ENCODE results near the gene CCDC157. TPM values are rescaled to one million over a fixed set of nuclear protein-coding genes. Genes with fewer than 3 reads are reported as not detected.
A peak's percentile ranks its signal among the peaks of the same experiment; 100 is the strongest.

The CCDC157 gene
- total RNA-seq, 2 donors from 2014 or later = 6.1 to 7.2 TPM

DNA sequence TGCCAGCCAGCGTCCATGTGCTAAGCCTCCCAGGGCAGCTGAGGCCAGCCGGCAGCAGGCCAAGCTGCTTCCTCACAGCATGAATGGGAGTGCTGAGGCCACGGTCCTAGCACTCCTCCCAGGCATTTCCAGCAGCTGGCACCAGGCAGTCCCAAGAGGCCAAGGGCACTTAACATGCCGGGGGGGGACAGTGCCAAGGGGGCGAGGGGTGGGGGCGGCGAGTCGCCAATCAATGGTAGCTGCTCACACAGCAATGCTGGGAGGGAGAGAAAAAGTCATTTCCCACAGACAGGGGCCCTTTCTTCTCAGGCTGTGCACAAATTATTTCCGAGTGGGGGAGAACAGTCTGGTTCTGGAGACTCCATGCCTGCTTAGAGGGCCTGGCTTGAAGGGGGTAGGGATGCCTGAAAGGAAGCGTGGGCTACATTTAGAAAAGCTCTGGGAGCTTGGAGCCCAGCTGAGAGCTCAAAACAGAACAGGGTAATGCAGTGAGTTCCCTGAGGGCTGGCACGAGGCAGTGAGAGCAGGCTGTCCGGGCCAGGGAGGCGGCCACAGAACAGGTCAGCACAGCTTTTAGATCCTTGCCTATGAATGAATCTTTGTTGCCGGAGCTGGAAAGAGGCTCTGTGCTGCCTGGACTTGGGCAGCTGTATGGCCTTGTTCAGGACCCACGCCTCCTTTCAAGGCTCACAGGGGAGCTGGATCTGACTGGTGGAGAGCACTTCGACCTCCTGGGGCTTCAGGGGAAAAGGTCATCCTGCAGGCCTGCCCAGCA, 15.7 kb upstream of the CCDC157 start:
- no peak overlapping the region for H3K4me3 Mint-ChIP-seq
- TF ChIP-seq, protein P1, sequence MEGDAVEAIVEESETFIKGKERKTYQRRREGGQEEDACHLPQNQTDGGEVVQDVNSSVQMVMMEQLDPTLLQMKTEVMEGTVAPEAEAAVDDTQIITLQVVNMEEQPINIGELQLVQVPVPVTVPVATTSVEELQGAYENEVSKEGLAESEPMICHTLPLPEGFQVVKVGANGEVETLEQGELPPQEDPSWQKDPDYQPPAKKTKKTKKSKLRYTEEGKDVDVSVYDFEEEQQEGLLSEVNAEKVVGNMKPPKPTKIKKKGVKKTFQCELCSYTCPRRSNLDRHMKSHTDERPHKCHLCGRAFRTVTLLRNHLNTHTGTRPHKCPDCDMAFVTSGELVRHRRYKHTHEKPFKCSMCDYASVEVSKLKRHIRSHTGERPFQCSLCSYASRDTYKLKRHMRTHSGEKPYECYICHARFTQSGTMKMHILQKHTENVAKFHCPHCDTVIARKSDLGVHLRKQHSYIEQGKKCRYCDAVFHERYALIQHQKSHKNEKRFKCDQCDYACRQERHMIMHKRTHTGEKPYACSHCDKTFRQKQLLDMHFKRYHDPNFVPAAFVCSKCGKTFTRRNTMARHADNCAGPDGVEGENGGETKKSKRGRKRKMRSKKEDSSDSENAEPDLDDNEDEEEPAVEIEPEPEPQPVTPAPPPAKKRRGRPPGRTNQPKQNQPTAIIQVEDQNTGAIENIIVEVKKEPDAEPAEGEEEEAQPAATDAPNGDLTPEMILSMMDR (conservative IDR thresholded peaks at IDR 0.05) = no peak
- Histone ChIP-seq H3K9ac (ENCODE audit: extremely low read depth, low read length, poor library complexity, severe bottlenecking) (no peak overlapping the region), H3K9me3 (ENCODE audit: control insufficient read depth, low read length) (no peaks in the 10 kb centered on the region), H3K4me1 (ENCODE audit: control insufficient read depth, insufficient read depth, low read length) (no peaks in the 10 kb centered on the region), H3K27me3 (ENCODE audit: control insufficient read depth, insufficient read depth, low read length, poor library complexity, severe bottlenecking) (no peaks in the 10 kb centered on the region), H3K27ac (ENCODE audit: low read depth, low read length) (no peak overlapping the region), H3K36me3 (ENCODE audit: control insufficient read depth, insufficient read depth, low read length) (peaks cover 89% of the 10 kb centered on the region), H3K4me3 (ENCODE audit: low read length) (no peak overlapping the region)
- peaks cover 94% of the 10 kb centered on the region for H3K36me3 Mint-ChIP-seq (ENCODE audit: low read depth)
- 91 to 93% methylated on average over 11 to 16 of the region's 16 CpGs for WGBS, 2 experiments (ENCODE audit: insufficient coverage in 1 of 2, insufficient read length in 1 of 2)
- H3K27me3 Mint-ChIP-seq (ENCODE audit: insufficient read depth) = no peaks in the 10 kb centered on the region
- no peaks in the 10 kb centered on the region for H3K4me1 Mint-ChIP-seq
- H3K27ac Mint-ChIP-seq = no peak overlapping the region
- no peak for DNase-seq
- H3K9me3 Mint-ChIP-seq = no peaks in the 10 kb centered on the region

DNA sequence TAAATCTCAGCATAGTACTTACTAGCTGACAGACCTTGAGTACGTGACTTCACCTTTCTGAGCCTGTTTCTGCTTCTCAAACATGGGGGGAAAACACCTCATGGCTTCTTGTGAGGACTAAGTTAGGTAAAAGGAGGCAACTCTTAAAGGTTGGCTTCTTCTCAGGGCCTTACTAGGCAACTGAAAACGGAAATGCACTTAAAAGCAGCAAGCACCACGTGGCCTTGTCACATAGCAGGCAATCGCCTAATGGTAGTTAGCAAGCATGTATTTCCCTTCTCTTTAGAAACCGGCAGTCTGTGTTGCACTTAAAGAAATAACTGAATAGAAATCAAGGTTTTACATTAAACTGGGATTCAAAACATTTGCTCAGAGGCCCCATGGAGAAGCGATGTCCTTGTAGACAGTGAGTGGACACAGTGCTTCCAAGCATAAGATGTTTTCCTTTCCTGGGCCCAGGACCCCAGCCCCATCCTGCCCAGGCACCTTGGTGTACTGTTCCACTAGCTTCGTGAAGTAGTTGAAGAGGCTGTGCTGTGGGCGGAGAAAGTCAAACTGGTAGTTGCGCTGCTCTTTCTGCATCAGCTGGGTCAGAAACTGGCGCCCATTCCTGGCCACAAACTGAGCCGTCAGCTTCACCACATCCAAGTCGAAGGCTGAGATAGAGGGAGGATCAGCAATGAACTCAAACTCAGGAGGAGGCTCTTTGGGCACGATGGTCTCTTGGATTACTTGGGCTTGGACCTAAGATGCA, 12.2 kb upstream of the CCDC157 start:
- H3K36me3 ChIP-seq (ENCODE audit: control insufficient read depth, insufficient read depth, low read length) = peaks cover 92% of the 10 kb centered on the region
- H3K9me3 ChIP-seq (ENCODE audit: control insufficient read depth, low read length) = no peaks in the 10 kb centered on the region
- TF ChIP-seq, protein P1 (conservative IDR thresholded peaks at IDR 0.05) = no peak
- H3K4me1 Mint-ChIP-seq = no peaks in the 10 kb centered on the region
- no peaks in the 10 kb centered on the region for H3K4me1 ChIP-seq (ENCODE audit: control insufficient read depth, insufficient read depth, low read length)
- H3K27ac ChIP-seq (ENCODE audit: low read depth, low read length) = no peak overlapping the region
- WGBS, 2 experiments (ENCODE audit: insufficient coverage in 1 of 2, insufficient read length in 1 of 2) = 95 to 97% methylated on average over 10 to 13 of the region's 13 CpGs
- H3K27me3 ChIP-seq (ENCODE audit: control insufficient read depth, insufficient read depth, low read length, poor library complexity, severe bottlenecking) = no peaks in the 10 kb centered on the region
- no peak overlapping the region for H3K4me3 ChIP-seq (ENCODE audit: low read length)
- H3K9ac ChIP-seq (ENCODE audit: extremely low read depth, low read length, poor library complexity, severe bottlenecking) = no peak overlapping the region
- no peak for DNase-seq
- no peaks in the 10 kb centered on the region for H3K27me3 Mint-ChIP-seq (ENCODE audit: insufficient read depth)
- no peak overlapping the region for H3K4me3 Mint-ChIP-seq
- H3K9me3 Mint-ChIP-seq = no peaks in the 10 kb centered on the region
- peaks cover 81% of the 10 kb centered on the region for H3K36me3 Mint-ChIP-seq (ENCODE audit: low read depth)
- no peak overlapping the region for H3K27ac Mint-ChIP-seq

GRCh38 chr22:30347255-30347892, 9.4 kb upstream of the CCDC157 start:
- peak overlapping the region; percentile 35 for H3K27ac Mint-ChIP-seq
- no peaks in the 10 kb centered on the region for H3K27me3 Mint-ChIP-seq (ENCODE audit: insufficient read depth)
- Histone ChIP-seq H3K27ac (ENCODE audit: low read depth, low read length) (no peak overlapping the region), H3K9ac (ENCODE audit: extremely low read depth, low read length, poor library complexity, severe bottlenecking) (no peak overlapping the region), H3K27me3 (ENCODE audit: control insufficient read depth, insufficient read depth, low read length, poor library complexity, severe bottlenecking) (no peaks in the 10 kb centered on the region), H3K9me3 (ENCODE audit: control insufficient read depth, low read length) (no peaks in the 10 kb centered on the region), H3K36me3 (ENCODE audit: control insufficient read depth, insufficient read depth, low read length) (peaks cover 88% of the 10 kb centered on the region), H3K4me1 (ENCODE audit: control insufficient read depth, insufficient read depth, low read length) (no peaks in the 10 kb centered on the region), H3K4me3 (ENCODE audit: low read length) (no peak overlapping the region)
- H3K9me3 Mint-ChIP-seq = no peaks in the 10 kb centered on the region
- H3K4me3 Mint-ChIP-seq = no peak overlapping the region
- no peaks in the 10 kb centered on the region for H3K4me1 Mint-ChIP-seq
- DNase-seq = no peak
- TF ChIP-seq, protein P1 (conservative IDR thresholded peaks at IDR 0.05) = no peak
- WGBS, 2 experiments (ENCODE audit: insufficient coverage in 1 of 2, insufficient read length in 1 of 2) = 94 to 100% methylated on average over 3 to 5 of the region's 5 CpGs
- H3K36me3 Mint-ChIP-seq (ENCODE audit: low read depth) = peaks cover 80% of the 10 kb centered on the region

All from endodermal cell (in vitro differentiated cells).